Hematopoietic multipotent progenitor cell (in vitro differentiated cells): ENCODE measurements around the gene PLEKHA8. TPM values are rescaled to one million over a fixed set of nuclear protein-coding genes. Genes with fewer than 3 reads are reported as not detected.

ENCODE experiments used
- DNase-seq, 3 donors: peaks; one replicate each; pipeline ENCODE4 v3.0.0-alpha.2; 2011 to 2015; ENCODE audit warnings: low read depth in 2 of 3, low spot score in 2 of 3
- total RNA-seq: library from RNA; depleted of rRNA; stranded (reverse); fragments of >200 nt; gene quantifications from one replicate; pipeline ENCODE4 v1.2.3, GENCODE V29; 2012

The PLEKHA8 gene
- total RNA-seq, 1 donor, result 4.6 TPM

DNA sequence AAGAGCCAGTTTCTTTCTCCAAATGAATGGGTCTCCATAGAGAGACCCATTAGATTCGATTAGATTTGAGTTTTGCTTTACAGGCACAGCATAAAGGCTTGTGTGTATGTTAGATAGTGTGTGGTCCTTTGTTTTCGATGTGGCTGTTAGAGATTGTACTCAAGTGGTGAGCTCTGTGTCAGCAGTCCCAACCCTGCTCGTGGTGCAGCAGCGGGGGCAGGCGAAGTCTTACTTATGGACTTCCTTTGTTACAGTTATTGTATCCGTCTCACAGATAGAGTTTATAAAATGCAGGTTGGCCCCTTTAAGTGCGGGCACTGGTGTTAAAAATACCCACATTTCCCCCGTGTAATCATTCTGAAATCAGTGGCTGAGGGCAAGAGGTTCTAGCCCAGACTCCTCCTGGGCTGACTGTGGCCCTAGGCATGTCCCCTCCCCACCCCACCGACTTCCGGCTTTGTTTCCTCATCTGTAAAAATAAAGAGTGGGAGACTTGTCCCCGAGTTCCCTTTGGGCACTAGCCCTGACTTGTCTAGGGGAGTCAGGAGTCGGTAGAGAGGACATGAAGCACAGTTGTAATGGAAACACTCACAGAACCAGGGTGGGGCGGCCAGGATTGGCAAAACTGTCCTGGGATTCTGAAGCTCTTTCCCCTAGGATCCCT, 135.2 kb downstream of the PLEKHA8 start:
- DNase-seq, result peak in 1 of 3 donors; percentile 31

DNA sequence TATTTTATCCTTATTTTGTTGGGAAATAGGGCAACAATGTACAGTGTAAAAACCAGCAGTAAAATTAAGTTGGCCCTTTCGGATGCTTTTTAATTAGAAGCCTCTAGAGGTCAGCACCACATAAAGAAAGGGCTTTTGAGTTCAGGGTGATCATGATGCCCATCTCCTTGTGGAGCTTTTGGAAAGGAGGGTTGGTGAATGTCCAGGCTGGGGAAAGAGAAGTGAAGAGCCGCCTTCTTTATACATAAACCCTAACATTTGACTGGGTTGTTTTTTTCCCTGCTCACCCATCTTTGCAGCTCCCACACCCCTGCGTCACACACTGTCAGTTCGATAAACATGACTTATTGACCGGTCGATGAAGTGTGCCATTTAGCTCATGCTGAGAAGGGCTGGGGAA, 136.4 kb downstream of the PLEKHA8 start:
- peak in 1 of 3 donors; percentile 72 for DNase-seq

DNA sequence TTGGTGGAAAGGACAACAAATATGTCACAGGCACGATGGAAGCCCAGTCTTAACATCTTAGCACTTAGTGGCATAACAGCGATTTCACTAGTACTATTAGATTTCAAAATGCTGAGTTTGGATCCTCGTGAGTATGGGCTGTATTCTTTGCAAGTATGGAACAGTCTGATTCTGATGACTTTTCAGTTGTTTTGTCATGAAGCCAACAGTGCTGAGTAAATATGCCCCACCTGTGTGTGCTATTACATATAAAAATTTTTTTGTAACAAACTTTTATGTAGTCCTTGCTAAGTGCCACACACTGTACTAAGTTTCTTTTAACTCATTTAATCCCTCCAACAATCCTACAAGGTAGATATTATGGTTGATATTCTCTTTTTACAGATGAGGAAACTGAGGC, 137.4 kb downstream of the PLEKHA8 start:
- DNase-seq, result no peak

DNA sequence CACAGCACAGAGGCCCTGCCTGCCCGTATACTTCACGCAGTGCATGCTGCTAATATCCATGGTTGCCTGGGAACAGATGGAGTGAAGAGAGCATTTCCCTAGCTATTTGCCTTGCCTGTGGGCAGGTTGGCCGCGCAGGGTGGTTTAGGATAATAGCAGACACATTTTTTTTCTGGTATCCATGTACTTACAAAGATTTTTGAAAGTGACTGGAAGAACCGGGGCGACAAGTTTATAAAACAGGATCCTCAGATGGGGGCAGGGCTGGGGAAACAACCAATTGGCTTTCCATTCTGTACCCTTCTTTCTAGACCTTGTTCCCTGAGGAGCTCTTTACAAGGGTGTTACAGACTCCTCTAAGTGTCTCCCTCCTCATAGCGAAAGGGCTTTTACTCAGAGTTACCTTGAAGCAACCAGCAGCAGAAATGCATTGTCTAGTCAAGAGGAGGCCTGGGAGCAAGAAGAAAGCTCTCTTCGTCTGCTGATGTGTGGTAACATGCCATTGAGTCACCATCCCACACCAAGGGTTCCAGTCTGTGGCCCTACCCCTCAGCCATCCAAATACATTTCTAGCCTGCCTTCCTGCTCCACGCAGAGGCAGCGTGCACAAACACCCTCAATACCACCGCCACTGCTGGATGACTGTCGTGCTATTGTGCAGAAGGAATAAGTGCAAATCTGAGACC, 138.1 kb downstream of the PLEKHA8 start:
- DNase-seq, result no peak

DNA sequence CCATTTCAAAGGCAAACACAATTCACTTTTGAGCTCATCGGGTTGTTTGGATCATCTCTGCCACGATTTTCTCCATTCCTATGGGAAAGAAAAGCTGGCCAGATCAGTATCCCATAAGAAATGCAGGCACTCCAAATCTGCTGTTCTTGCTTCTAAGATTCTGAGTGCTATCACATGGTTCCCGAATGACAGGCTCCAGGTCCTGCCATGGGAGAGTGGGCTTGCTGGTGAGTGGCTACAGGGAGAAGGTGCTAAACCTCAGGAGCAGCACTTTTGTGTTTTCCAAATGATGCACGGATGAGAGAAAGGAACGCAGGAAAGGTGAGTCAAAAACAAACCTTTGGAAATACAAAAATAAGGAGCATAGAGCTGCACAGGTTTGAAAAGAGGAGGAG, 138.6 kb downstream of the PLEKHA8 start:
- DNase-seq, result no peak

DNA sequence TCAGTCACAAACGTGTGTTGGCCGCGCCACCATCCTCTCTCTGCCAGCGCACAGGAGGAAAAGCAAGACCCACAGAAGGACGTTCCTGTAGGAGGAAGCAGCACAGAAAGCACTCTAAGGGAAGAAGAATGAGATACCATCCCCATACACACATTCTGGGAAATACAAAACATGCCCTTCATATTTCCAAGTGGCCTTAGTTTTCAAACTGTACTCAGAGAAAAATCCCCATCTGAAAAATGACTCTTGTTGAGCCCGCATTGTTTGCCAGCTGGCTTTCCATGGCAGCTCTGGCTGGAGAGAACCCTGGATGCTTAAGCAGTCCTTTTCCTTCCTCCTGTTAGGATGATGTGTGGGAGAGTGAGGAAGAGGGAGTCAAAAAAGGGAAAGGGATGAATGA, 139.7 kb downstream of the PLEKHA8 start:
- no peak for DNase-seq

- DNase-seq, result no peak
Observed at GRCh38 chr7:30168835-30169573, 140.8 kb downstream of the PLEKHA8 start.

DNA sequence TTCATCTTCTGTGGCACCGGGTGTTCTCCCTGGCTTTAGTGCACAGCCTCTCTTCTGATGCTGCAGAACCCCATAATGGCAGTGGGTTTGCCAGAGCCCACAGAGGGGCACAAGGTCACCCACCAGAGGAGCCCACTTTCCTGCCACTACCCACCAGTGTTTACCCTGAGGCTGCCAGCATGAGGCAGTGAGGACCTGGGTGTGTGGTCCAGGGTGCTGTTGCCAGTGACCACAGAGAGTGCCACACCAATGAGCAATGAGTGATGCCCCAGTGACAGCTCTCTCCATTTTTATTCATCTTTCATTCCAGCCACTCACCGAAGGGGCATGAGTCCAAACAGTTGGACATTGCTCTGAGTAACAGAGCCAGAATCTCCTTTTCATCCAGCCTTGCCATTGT, 141.4 kb downstream of the PLEKHA8 start:
- DNase-seq, result no peak

DNA sequence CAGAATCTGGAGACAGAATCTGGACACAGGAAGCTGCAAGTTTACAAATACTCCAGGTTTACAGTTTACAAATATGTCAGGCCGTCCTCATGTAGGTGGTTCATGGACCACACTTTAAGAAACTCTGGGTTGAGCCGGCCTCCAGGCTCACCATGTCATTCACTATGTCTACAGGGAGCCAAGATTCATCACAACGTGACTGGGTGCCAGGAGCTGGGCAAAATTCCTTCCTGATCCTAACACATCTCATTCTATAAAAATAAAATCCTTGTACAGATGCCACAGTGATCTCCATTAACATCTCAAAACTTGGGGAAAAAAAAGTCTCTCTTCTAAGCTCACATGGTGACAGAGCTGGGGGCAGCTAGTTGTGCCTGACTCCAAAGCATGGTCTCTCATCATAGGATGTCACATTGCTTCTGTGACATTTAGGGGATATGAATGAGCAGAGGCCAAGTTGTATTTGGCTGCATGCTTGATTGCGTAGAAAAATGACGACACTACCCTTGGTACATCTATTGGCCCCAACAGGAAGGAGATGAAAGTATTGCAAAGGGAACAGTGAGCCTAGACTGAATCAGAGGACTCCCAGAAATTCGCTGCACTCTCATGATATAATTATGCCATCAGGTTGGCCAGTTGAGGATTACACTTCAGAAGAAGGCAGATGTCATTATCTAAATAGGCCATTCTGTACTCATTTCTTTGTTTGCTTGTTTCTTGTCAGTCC, 142.4 kb downstream of the PLEKHA8 start:
- no peak for DNase-seq

DNA sequence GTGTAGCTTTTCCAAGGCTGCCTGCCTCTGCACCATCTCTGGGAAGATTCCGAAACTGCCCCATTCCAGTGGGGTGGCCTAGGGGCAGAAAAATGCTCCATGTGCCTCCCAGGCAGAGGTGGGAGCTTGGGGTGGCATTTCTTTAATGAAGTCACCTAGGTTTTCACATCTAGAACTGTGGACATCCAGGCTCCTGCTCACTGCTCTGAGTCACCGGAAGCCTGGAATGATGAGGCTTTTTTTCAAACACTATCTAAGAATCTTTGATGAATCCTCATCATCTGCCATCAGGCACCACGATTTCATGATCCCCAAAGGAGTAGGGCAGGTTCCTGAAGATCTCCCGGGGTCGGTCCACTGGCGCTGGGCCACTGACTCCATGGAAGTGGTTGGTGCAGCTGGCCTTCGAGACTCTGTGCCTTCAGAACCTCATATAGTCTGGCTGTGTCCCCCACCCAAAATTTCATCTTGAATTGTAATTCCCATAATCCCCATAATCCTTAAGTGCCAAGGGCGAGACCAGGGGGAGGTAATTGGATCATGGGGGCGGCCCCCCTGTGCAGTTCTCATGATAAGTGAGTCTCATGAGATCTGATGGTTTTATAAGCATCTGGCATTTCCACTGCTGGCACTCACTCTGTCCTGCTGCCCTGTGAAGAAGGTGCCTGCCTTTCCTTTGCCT, 143.7 kb downstream of the PLEKHA8 start:
- no peak for DNase-seq

DNA sequence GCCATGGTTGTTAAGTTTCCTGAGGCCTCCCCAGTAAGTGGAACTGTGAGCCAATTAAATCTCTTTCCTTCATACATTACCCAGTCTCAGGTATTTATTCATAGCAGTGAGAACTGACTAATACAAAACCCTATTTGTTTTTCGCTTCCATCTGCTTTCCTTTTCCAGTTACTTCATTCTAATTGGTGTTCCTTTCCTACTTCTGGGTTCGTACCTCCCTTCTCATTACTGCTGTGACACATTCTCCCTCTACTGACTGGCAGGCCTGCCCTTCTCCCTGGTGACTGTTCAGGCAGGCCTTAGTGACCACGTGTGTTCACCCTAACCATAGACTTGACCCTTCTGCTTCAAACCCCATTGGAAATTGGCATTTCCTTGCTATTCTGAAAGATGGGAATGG, 144.2 kb downstream of the PLEKHA8 start:
- no peak for DNase-seq

DNA sequence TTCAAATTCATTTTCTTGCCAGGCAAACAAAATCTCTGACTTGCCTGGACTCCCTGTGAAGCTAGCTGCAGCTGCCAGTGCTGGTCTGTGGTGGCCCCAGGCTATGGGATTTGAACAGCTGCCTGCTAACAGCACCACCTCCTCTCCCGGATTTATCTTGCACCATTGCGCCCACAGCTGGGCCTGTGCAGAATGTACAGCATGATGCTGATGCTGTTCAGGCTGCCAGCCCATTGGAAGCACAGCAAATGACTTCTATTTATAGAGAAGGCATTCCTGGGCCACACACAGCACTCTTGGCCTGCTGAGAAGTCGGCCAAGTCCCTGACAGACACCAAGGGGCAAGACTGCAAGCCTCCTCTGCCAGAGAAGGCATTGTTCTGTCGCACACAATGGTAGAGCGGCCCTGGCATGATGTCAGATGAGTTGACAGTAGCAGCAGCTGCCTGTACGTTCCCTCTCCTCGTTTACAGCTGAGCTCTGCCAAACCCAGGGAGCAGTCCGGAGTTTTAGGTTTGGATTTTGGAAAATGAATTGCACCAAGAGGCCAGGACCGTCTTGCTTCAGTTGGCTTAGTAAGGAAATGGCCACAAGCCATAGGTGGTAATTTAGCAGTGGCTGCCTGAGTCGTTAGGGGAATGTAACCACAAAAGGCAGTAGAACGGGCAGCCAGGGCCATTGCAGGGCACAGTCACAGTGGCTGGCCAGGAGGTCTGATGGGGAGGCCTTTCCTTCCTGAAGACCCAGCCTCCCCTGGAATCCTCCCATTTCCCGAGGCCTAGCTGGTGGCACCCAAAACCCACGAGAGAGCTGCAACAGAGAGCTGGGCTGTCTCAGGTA, 145.1 kb downstream of the PLEKHA8 start:
- DNase-seq, result no peak

DNA sequence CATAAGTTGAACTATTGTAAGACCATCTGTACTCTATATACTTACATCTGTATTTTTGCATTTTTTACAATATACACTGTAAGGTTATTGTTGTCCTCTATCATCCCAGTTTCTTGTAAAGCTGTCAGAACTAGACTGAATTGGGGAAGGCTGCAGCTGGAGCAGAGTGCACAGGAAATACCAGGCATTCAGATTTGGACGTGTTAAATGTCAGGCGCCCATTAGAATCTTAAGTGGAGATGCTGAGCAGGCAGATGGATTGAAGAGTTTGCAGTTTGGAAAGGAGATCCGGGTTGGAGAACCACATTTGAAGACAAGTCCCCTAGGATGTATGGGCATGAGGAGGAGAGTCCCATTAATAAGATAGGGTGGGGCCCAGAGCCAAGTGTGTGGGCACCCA, 147.0 kb downstream of the PLEKHA8 start:
- DNase-seq, result no peak

- no peak for DNase-seq
Observed at GRCh38 chr7:30175636-30176147, 147.5 kb downstream of the PLEKHA8 start.

- no peak for DNase-seq
Observed at GRCh38 chr7:30176463-30177109, 148.4 kb downstream of the PLEKHA8 start.

- no peak for DNase-seq
Observed at GRCh38 chr7:30177186-30177585, 149.0 kb downstream of the PLEKHA8 start.

GRCh38 chr7:30177965-30178364, 149.8 kb downstream of the PLEKHA8 start:
- no peak for DNase-seq

- DNase-seq, result no peak
Observed at GRCh38 chr7:30178748-30179436, 150.7 kb downstream of the PLEKHA8 start.
